Measurements from ENCODE around the gene NFYC.

Gene NFYC

GRCh38 chr1:40711465-40712404 is 20.2 kb downstream of the NFYC start (continued):
- TF ChIP-seq ZNF645 (tag by site-specific recombination; IDR thresholded peaks at IDR 0.05) (no peak), KLF10 (tag by site-specific recombination; IDR thresholded peaks at IDR 0.05) (peak; percentile 56), ZNF585B (tag by site-specific recombination; IDR thresholded peaks at IDR 0.05) (no peak), ZNF157 (tag by site-specific recombination; IDR thresholded peaks at IDR 0.05) (no peak), ZNF513 (tag by site-specific recombination; IDR thresholded peaks at IDR 0.05) (no peak), ZSCAN4 (tag by site-specific recombination; IDR thresholded peaks at IDR 0.05) (no peak), ZNF596 (tag by site-specific recombination; IDR thresholded peaks at IDR 0.05) (peak; percentile 32; the same call in 1 of the 2 replicates), ZNF560 (tag by site-specific recombination; IDR thresholded peaks at IDR 0.05; ENCODE audit: borderline replicate concordance) (no peak), KLF9 (tag by site-specific recombination; IDR thresholded peaks at IDR 0.05; ENCODE audit: low read depth) (no peak), ZNF366 (tag by site-specific recombination; conservative IDR thresholded peaks at IDR 0.05) (peak; percentile 82), ZNF707 (tag by site-specific recombination; IDR thresholded peaks at IDR 0.05) (no peak), ZNF555 (tag by site-specific recombination; conservative IDR thresholded peaks at IDR 0.05) (no peak), ZNF169 (tag by site-specific recombination; IDR thresholded peaks at IDR 0.05) (no peak), HIC1 (tag by site-specific recombination; IDR thresholded peaks at IDR 0.05) (no peak), ELK4 (IDR thresholded peaks at IDR 0.05; ENCODE audit: borderline replicate concordance, low read depth, low read length) (no peak), ZNF629 (tag by site-specific recombination; IDR thresholded peaks at IDR 0.05) (peak; percentile 70), ZSCAN16 (tag by site-specific recombination; IDR thresholded peaks at IDR 0.05) (no peak), ZNF530 (tag by site-specific recombination; IDR thresholded peaks at IDR 0.05; ENCODE audit: low read depth) (no peak), KLF8 (tag by site-specific recombination; IDR thresholded peaks at IDR 0.05) (no peak), ZNF221 (tag by site-specific recombination; IDR thresholded peaks at IDR 0.05; ENCODE audit: borderline replicate concordance) (no peak), GLI4 (tag by site-specific recombination; IDR thresholded peaks at IDR 0.05) (no peak), PBX3 (CRISPR knock-in tag; IDR thresholded peaks at IDR 0.05) (no peak), ZFP37 (tag by site-specific recombination; IDR thresholded peaks at IDR 0.05) (peak; percentile 64; the same call in 1 of the 2 replicates), KLF17 (tag by site-specific recombination; IDR thresholded peaks at IDR 0.05) (no peak), ZNF704 (tag by site-specific recombination; IDR thresholded peaks at IDR 0.05) (no peak), ZNF140 (tag by site-specific recombination; IDR thresholded peaks at IDR 0.05) (no peak), ZNF416 (tag by site-specific recombination; IDR thresholded peaks at IDR 0.05) (no peak), ZSCAN30 (tag by site-specific recombination; IDR thresholded peaks at IDR 0.05) (0 out of 2 replicates have a peak, but pooled peaks have one; percentile 27), ZNF501 (tag by site-specific recombination; IDR thresholded peaks at IDR 0.05) (no peak)

Measured in HEK293 (cell line).